Osteocyte (in vitro differentiated cells): ENCODE results near the gene PPHLN1. TPM values are rescaled to one million over a fixed set of nuclear protein-coding genes. Genes with fewer than 3 reads are reported as not detected.

Source experiments
- DNase-seq: peaks from one replicate; pipeline ENCODE4 v3.0.0; 2021; ENCODE audit warnings: mixed read lengths; ENCODE audit not compliant: unreplicated experiment; ENCODE audit errors: extremely low spot score
- H3K27ac Mint-ChIP-seq: one replicate; pipeline ENCODE4 v1.8.0; 2021; ENCODE audit warnings: mild to moderate bottlenecking, mixed read lengths; ENCODE audit not compliant: unreplicated experiment
- H3K27me3 Mint-ChIP-seq: one replicate; pipeline ENCODE4 v1.8.0; 2021; ENCODE audit warnings: mixed read lengths; ENCODE audit not compliant: unreplicated experiment
- H3K36me3 Mint-ChIP-seq: one replicate; pipeline ENCODE4 v1.8.0; 2021; ENCODE audit warnings: mixed read lengths; ENCODE audit not compliant: unreplicated experiment
- H3K4me1 Mint-ChIP-seq: one replicate; pipeline ENCODE4 v1.8.0; 2021; ENCODE audit warnings: mixed read lengths; ENCODE audit not compliant: unreplicated experiment
- H3K4me3 Mint-ChIP-seq: one replicate; pipeline ENCODE4 v1.8.0; 2021; ENCODE audit warnings: mild to moderate bottlenecking, moderate library complexity, mixed read lengths; ENCODE audit not compliant: unreplicated experiment
- H3K9me3 Mint-ChIP-seq: one replicate; pipeline ENCODE4 v1.8.0; 2021; ENCODE audit warnings: mixed read lengths; ENCODE audit not compliant: unreplicated experiment
- total RNA-seq: library from RNA; stranded (reverse); gene quantifications from 2 replicates; pipeline ENCODE4 v1.2.1, GENCODE V29; 2021
- TF ChIP-seq, protein P1 (sequence below): fragments of 200-600 bp; sonication (generic); IDR thresholded peaks from 2 replicates; pipeline ENCODE4 v1.5.0; 2021; ENCODE audit warnings: antibody characterized with exemption, mild to moderate bottlenecking, moderate library complexity

PPHLN1 gene
- total RNA-seq, 1 donor from 2014 or later: 56.6 TPM

DNA sequence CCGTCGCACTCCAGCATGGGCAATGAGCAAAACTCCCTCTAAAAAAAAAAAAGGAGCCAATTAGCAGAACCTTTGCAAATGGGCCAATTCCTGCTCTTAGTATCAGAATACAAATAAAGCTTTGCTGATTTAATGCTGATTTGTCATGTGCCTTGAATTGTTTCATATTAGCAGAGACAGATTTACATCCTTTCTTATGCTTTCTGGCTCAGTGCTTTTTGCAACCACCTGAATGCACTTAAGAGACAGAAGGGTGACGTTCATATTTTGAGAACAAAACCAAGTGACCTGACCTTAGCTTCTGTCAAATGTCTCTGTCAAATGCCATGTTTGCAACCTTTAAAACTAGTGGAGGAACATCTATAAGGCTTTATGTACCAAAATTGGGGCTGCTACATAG lies 44.1 kb upstream of the PPHLN1 start:
- no peak overlapping the region for H3K4me3 Mint-ChIP-seq
- TF ChIP-seq, protein P1, sequence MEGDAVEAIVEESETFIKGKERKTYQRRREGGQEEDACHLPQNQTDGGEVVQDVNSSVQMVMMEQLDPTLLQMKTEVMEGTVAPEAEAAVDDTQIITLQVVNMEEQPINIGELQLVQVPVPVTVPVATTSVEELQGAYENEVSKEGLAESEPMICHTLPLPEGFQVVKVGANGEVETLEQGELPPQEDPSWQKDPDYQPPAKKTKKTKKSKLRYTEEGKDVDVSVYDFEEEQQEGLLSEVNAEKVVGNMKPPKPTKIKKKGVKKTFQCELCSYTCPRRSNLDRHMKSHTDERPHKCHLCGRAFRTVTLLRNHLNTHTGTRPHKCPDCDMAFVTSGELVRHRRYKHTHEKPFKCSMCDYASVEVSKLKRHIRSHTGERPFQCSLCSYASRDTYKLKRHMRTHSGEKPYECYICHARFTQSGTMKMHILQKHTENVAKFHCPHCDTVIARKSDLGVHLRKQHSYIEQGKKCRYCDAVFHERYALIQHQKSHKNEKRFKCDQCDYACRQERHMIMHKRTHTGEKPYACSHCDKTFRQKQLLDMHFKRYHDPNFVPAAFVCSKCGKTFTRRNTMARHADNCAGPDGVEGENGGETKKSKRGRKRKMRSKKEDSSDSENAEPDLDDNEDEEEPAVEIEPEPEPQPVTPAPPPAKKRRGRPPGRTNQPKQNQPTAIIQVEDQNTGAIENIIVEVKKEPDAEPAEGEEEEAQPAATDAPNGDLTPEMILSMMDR: no peak
- H3K27me3 Mint-ChIP-seq: peaks cover 17% of the 10 kb centered on the region
- H3K9me3 Mint-ChIP-seq: no peaks in the 10 kb centered on the region
- DNase-seq: no peak
- H3K4me1 Mint-ChIP-seq: peaks cover 4% of the 10 kb centered on the region
- H3K27ac Mint-ChIP-seq: no peak overlapping the region
- no peaks in the 10 kb centered on the region for H3K36me3 Mint-ChIP-seq

DNA sequence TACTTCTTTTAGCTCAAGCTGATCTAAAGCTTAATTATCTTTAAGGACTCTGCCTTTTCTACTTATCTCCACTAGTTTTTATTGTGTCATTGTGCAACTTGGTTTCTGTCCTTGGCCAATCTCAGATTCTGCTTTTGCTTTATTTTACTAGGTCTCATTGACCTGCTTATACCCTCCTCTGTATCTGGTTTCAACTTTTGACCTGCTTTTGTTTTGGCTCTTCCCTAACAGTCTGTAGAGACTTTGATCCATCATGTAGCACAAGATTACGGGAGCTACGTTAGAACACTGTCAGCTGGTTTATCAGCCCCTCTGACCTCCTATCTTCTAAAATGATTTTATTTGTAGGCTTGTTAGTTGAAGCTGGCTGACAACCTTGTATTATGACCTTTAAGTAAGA lies 43.7 kb upstream of the PPHLN1 start:
- DNase-seq: no peak
- TF ChIP-seq, protein P1: no peak
- Mint-ChIP-seq H3K4me3 (no peak overlapping the region), H3K27me3 (peaks cover 12% of the 10 kb centered on the region), H3K36me3 (no peaks in the 10 kb centered on the region), H3K27ac (no peak overlapping the region), H3K4me1 (peaks cover 4% of the 10 kb centered on the region), H3K9me3 (no peaks in the 10 kb centered on the region)

DNA sequence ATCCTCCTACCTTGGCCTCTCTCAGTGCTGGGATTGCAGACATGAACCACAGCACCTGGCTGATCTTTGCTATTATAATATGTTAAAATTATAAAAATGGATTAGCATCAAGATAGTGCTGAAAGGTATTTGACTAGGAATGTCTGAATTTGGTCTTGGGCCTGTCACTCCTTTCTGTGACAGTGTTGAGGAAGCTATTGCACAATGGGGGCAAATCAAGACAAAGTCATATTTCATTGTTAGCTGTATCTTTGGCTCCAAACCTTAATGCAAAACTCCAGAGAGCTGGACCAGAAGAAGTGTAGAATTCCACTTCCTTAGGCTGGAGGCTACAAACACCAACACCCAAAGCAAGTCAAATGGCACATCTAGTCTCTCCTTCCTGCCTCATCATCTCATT lies 42.2 kb upstream of the PPHLN1 start:
- Mint-ChIP-seq H3K9me3 (no peaks in the 10 kb centered on the region), H3K27me3 (peaks cover 9% of the 10 kb centered on the region), H3K36me3 (no peaks in the 10 kb centered on the region), H3K4me3 (no peak overlapping the region), H3K4me1 (peaks cover 4% of the 10 kb centered on the region), H3K27ac (no peak overlapping the region)
- TF ChIP-seq, protein P1: no peak
- DNase-seq: no peak

DNA sequence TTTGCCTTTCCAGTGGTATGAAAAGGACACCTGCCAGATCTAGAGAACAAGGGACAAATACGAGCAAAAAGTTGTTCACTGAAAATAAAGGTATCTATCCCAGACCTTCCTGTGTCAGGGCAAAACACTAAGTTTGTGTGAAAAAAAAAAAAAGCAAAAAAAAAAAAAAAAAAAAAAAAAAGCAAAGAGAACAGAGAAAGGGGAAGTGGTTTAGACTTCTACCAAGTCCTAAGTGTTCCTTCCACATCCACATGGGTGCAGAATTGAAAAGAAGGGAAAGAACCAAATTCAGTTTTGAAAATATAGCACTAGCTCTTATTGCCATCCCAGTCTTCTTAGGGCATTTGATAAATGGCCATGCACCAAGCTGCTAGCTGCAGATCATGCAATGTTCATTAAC lies 41.8 kb upstream of the PPHLN1 start:
- Mint-ChIP-seq H3K27ac (no peak overlapping the region), H3K4me3 (no peak overlapping the region), H3K4me1 (peaks cover 4% of the 10 kb centered on the region), H3K36me3 (no peaks in the 10 kb centered on the region), H3K27me3 (peaks cover 9% of the 10 kb centered on the region), H3K9me3 (no peaks in the 10 kb centered on the region)
- TF ChIP-seq, protein P1: no peak
- no peak for DNase-seq

DNA sequence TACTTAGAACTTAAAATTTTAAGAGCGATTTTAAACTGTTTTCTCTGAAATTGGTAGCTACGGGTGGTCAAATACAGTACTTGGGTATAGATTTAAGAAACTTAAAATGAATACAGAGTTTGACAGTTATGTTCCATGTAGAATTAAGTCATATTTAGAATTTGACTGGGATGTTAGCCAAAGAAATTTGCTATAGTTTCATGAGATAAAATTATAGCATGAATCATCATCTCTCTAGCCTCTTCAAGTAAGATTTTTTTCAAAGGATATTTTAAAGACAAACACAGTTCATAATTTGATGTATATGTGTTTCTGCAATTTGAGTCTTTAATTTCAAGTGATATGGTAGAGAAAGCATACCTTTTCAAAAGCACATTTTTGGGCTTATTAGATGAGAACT lies 41.1 kb upstream of the PPHLN1 start:
- H3K36me3 Mint-ChIP-seq: no peaks in the 10 kb centered on the region
- H3K9me3 Mint-ChIP-seq: no peaks in the 10 kb centered on the region
- H3K4me3 Mint-ChIP-seq: no peak overlapping the region
- TF ChIP-seq, protein P1: no peak
- H3K27ac Mint-ChIP-seq: no peak overlapping the region
- H3K27me3 Mint-ChIP-seq: peaks cover 15% of the 10 kb centered on the region
- no peak for DNase-seq
- peaks cover 4% of the 10 kb centered on the region for H3K4me1 Mint-ChIP-seq
